HEK293 (cell line): ENCODE results near the gene KCNE1.

Source experiments
- GFI1B ChIP-seq: fragments of 450-650 bp; formaldehyde crosslinking; IDR thresholded peaks from 2 replicates; pipeline ENCODE4 v1.5.1; 2016; ENCODE audit warnings: missing biosample characterization, missing genetic modification characterization
- GLIS1 ChIP-seq: fragments of 450-650 bp; formaldehyde crosslinking; IDR thresholded peaks from 2 replicates; pipeline ENCODE4 v1.5.1; 2016; ENCODE audit warnings: missing biosample characterization, missing genetic modification characterization
- GLIS2 ChIP-seq: fragments of 450-650 bp; formaldehyde crosslinking; IDR thresholded peaks from 2 replicates; pipeline ENCODE4 v1.5.1; 2016; ENCODE audit warnings: missing biosample characterization, missing genetic modification characterization
- HOXD13 ChIP-seq: sonication (generic); formaldehyde crosslinking; IDR thresholded peaks from 2 replicates; pipeline ENCODE4 v1.8.0; 2022; ENCODE audit warnings: missing genetic modification reagents, borderline replicate concordance
- KLF10 ChIP-seq: fragments of 450-650 bp; IDR thresholded peaks from 2 replicates; pipeline ENCODE4 v1.5.1; 2018; ENCODE audit warnings: missing biosample characterization, mild to moderate bottlenecking, missing genetic modification characterization
- KLF16 ChIP-seq: fragments of 450-650 bp; formaldehyde crosslinking; IDR thresholded peaks from 2 replicates; pipeline ENCODE4 v1.5.1; 2017; ENCODE audit warnings: missing biosample characterization, missing genetic modification characterization
- PRDM1 ChIP-seq: fragments of 450-650 bp; formaldehyde crosslinking; IDR thresholded peaks from 2 replicates; pipeline ENCODE4; 2016; ENCODE audit warnings: missing biosample characterization, missing genetic modification characterization
- PRDM10 ChIP-seq: fragments of 450-650 bp; formaldehyde crosslinking; IDR thresholded peaks from 2 replicates; pipeline ENCODE4 v1.5.1; 2016; ENCODE audit warnings: missing biosample characterization, missing genetic modification characterization
- SCRT2 ChIP-seq: fragments of 450-650 bp; formaldehyde crosslinking; IDR thresholded peaks from 2 replicates; pipeline ENCODE4 v1.5.1; 2016; ENCODE audit warnings: missing biosample characterization, missing genetic modification characterization
- TRIM28 ChIP-seq: IDR thresholded peaks from 2 replicates; pipeline ENCODE4 v1.6.1; 2011; ENCODE audit warnings: low read length, control low read depth, borderline replicate concordance
- ZIC2 ChIP-seq: fragments of 450-650 bp; formaldehyde crosslinking; IDR thresholded peaks from 2 replicates; pipeline ENCODE4 v1.5.1; 2016; ENCODE audit warnings: missing biosample characterization, missing genetic modification characterization
- ZNF155 ChIP-seq: fragments of 450-650 bp; formaldehyde crosslinking; IDR thresholded peaks from 2 replicates; pipeline ENCODE4 v1.5.1; 2016; ENCODE audit warnings: missing biosample characterization, missing genetic modification characterization
- ZNF2 ChIP-seq: fragments of 450-650 bp; formaldehyde crosslinking; IDR thresholded peaks from 2 replicates; pipeline ENCODE4 v1.5.1; 2016; ENCODE audit warnings: missing biosample characterization, missing genetic modification characterization
- ZNF202 ChIP-seq: fragments of 450-650 bp; formaldehyde crosslinking; IDR thresholded peaks from 2 replicates; pipeline ENCODE4 v1.5.1; 2016; ENCODE audit warnings: missing biosample characterization, missing genetic modification characterization, borderline replicate concordance
- ZNF221 ChIP-seq: fragments of 450-650 bp; formaldehyde crosslinking; IDR thresholded peaks from 2 replicates; pipeline ENCODE4 v1.5.1; 2017; ENCODE audit warnings: missing biosample characterization, missing genetic modification characterization, borderline replicate concordance
- ZNF335 ChIP-seq: fragments of 450-650 bp; formaldehyde crosslinking; conservative IDR thresholded peaks from 2 replicates; pipeline ENCODE4 v1.5.1; 2016; ENCODE audit warnings: missing biosample characterization, missing genetic modification characterization
- ZNF366 ChIP-seq: fragments of 450-650 bp; formaldehyde crosslinking; conservative IDR thresholded peaks from 2 replicates; pipeline ENCODE4 v1.5.1; 2016; ENCODE audit warnings: missing biosample characterization, missing genetic modification characterization
- ZNF426 ChIP-seq: fragments of 450-650 bp; formaldehyde crosslinking; IDR thresholded peaks from 2 replicates; pipeline ENCODE4 v1.5.1; 2017; ENCODE audit warnings: missing biosample characterization, missing genetic modification characterization, mild to moderate bottlenecking, inconsistent platforms, moderate library complexity
- ZNF580 ChIP-seq: fragments of 450-650 bp; formaldehyde crosslinking; IDR thresholded peaks from 2 replicates; pipeline ENCODE4 v1.5.1; 2016; ENCODE audit warnings: missing biosample characterization, missing genetic modification characterization
- ZNF621 ChIP-seq: fragments of 450-650 bp; formaldehyde crosslinking; IDR thresholded peaks from 2 replicates; pipeline ENCODE4 v1.5.1; 2017; ENCODE audit warnings: missing biosample characterization, missing genetic modification characterization
- ZNF629 ChIP-seq: fragments of 450-650 bp; formaldehyde crosslinking; IDR thresholded peaks from 2 replicates; pipeline ENCODE4 v1.5.1; 2017; ENCODE audit warnings: missing biosample characterization, missing genetic modification characterization
- ZNF76 ChIP-seq: fragments of 450-650 bp; formaldehyde crosslinking; IDR thresholded peaks from 2 replicates; pipeline ENCODE4; 2016; ENCODE audit warnings: low read depth, missing biosample characterization, missing genetic modification characterization, borderline replicate concordance
- ZSCAN23 ChIP-seq: fragments of 450-650 bp; formaldehyde crosslinking; IDR thresholded peaks from 2 replicates; pipeline ENCODE4 v1.5.1; 2016; ENCODE audit warnings: missing biosample characterization, missing genetic modification characterization
- TF ChIP-seq, protein P1 (sequence below): fragments of 450-650 bp; formaldehyde crosslinking; optimal IDR thresholded peaks from 2 replicates; pipeline ENCODE3; 2016; ENCODE audit warnings: missing biosample characterization, mild to moderate bottlenecking, missing genetic modification characterization
- TF ChIP-seq, protein P2 (sequence below): fragments of 450-650 bp; formaldehyde crosslinking; IDR thresholded peaks from 2 replicates; pipeline ENCODE4 v1.5.1; 2016; ENCODE audit warnings: missing biosample characterization, missing genetic modification characterization, borderline replicate concordance
- TF ChIP-seq, protein P3 (sequence below): fragments of 450-650 bp; formaldehyde crosslinking; conservative IDR thresholded peaks from 2 replicates; pipeline ENCODE4 v1.5.1; 2016; ENCODE audit warnings: low read depth, missing biosample characterization, missing genetic modification characterization

The KCNE1 gene

DNA sequence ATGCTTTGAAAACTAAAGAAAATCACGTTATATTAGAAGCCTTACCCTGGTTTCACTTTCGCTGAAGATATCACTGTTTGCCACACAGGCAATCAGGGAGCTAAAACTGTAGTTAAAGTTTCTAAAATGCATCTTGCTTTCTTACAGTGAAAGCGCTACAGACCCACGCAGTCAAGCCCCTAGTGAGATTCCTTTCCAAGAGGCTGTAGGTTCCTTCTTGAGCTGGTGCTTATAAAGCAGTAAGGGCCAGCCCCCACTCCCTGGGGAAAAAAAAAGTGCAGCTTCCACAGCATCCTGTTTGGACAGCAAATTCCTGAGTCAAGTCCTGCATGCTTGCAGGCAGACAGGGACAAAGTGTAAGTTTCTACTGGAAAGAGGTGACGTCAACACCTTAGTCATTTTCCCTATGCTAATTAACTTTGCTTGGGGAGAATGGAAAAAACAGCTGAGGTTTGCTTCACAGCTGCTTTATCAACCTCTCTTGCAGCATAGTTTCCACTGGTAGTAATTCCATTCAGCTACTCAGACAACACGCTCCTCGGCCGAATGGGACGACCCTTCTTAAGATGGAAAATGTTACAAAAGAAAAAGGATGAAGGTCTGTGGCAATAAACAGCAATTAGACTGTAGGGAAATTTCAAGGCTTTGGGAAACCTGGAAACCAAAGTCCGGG lies 14.7 kb upstream of the KCNE1 start (continued):
- TF ChIP-seq ZNF580 (tag by site-specific recombination) (no peak), KLF16 (tag by site-specific recombination) (0 out of 2 replicates have a peak, but pooled peaks have one; percentile 18), PRDM10 (tag by site-specific recombination) (peak; percentile 72), ZNF629 (tag by site-specific recombination) (peak; percentile 98), PRDM1 (tag by site-specific recombination) (peak; percentile 93), ZNF366 (peak; percentile 92), KLF10 (tag by site-specific recombination) (peak; percentile 92), ZSCAN23 (tag by site-specific recombination) (peak; percentile 94), TRIM28 (peak; percentile 100), ZNF155 (no peak), GLIS1 (peak; percentile 56; the same call in 1 of the 2 replicates), ZNF335 (tag by site-specific recombination) (0 out of 2 replicates have a peak, but pooled peaks have one; percentile 45), ZNF76 (tag by site-specific recombination) (peak; percentile 39; the same call in 1 of the 2 replicates), ZNF202 (tag by site-specific recombination) (no peak), ZNF221 (tag by site-specific recombination) (no peak), ZNF426 (tag by site-specific recombination) (no peak), SCRT2 (tag by site-specific recombination) (no peak), GLIS2 (no peak), HOXD13 (no peak), ZNF2 (tag by site-specific recombination) (peak; percentile 64; the same call in 1 of the 2 replicates), ZNF621 (tag by site-specific recombination) (no peak), GFI1B (tag by site-specific recombination) (peak; percentile 80; the same call in 1 of the 2 replicates), ZIC2 (peak; percentile 38)
- TF ChIP-seq, protein P1, sequence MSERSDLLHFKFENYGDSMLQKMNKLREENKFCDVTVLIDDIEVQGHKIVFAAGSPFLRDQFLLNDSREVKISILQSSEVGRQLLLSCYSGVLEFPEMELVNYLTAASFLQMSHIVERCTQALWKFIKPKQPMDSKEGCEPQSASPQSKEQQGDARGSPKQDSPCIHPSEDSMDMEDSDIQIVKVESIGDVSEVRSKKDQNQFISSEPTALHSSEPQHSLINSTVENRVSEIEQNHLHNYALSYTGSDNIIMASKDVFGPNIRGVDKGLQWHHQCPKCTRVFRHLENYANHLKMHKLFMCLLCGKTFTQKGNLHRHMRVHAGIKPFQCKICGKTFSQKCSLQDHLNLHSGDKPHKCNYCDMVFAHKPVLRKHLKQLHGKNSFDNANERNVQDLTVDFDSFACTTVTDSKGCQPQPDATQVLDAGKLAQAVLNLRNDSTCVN (tag by site-specific recombination): no peak
- TF ChIP-seq, protein P2, sequence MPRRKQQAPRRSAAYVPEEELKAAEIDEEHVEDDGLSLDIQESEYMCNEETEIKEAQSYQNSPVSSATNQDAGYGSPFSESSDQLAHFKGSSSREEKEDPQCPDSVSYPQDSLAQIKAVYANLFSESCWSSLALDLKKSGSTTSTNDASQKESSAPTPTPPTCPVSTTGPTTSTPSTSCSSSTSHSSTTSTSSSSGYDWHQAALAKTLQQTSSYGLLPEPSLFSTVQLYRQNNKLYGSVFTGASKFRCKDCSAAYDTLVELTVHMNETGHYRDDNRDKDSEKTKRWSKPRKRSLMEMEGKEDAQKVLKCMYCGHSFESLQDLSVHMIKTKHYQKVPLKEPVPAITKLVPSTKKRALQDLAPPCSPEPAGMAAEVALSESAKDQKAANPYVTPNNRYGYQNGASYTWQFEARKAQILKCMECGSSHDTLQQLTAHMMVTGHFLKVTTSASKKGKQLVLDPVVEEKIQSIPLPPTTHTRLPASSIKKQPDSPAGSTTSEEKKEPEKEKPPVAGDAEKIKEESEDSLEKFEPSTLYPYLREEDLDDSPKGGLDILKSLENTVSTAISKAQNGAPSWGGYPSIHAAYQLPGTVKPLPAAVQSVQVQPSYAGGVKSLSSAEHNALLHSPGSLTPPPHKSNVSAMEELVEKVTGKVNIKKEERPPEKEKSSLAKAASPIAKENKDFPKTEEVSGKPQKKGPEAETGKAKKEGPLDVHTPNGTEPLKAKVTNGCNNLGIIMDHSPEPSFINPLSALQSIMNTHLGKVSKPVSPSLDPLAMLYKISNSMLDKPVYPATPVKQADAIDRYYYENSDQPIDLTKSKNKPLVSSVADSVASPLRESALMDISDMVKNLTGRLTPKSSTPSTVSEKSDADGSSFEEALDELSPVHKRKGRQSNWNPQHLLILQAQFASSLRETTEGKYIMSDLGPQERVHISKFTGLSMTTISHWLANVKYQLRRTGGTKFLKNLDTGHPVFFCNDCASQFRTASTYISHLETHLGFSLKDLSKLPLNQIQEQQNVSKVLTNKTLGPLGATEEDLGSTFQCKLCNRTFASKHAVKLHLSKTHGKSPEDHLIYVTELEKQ (tag by site-specific recombination): peak; percentile 74
- TF ChIP-seq, protein P3, sequence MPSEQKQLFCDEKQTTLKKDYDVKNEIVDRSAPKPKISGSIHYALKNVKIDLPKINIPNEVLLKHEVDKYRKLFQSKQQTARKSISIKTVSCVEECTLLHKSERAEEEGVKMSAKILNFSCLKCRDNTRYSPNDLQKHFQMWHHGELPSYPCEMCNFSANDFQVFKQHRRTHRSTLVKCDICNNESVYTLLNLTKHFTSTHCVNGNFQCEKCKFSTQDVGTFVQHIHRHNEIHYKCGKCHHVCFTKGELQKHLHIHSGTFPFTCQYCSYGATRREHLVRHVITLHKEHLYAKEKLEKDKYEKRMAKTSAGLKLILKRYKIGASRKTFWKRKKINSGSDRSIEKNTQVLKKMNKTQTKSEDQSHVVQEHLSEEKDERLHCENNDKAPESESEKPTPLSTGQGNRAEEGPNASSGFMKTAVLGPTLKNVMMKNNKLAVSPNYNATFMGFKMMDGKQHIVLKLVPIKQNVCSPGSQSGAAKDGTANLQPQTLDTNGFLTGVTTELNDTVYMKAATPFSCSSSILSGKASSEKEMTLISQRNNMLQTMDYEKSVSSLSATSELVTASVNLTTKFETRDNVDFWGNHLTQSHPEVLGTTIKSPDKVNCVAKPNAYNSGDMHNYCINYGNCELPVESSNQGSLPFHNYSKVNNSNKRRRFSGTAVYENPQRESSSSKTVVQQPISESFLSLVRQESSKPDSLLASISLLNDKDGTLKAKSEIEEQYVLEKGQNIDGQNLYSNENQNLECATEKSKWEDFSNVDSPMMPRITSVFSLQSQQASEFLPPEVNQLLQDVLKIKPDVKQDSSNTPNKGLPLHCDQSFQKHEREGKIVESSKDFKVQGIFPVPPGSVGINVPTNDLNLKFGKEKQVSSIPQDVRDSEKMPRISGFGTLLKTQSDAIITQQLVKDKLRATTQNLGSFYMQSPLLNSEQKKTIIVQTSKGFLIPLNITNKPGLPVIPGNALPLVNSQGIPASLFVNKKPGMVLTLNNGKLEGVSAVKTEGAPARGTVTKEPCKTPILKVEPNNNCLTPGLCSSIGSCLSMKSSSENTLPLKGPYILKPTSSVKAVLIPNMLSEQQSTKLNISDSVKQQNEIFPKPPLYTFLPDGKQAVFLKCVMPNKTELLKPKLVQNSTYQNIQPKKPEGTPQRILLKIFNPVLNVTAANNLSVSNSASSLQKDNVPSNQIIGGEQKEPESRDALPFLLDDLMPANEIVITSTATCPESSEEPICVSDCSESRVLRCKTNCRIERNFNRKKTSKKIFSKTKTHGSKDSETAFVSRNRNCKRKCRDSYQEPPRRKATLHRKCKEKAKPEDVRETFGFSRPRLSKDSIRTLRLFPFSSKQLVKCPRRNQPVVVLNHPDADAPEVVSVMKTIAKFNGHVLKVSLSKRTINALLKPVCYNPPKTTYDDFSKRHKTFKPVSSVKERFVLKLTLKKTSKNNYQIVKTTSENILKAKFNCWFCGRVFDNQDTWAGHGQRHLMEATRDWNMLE (tag by site-specific recombination): peak; percentile 25; the same call in 1 of the 2 replicates
